ENCODE measurements around the gene ZNF837.
"Not testable (repeated sequence)": the region's sequence is repeated elsewhere in the genome, so short reads cannot be mapped to it uniquely, and the experiment has no call there.

The ZNF837 gene

GRCh38 chr19:58386576-58387337, 5.9 kb upstream of the ZNF837 start, which contains the start of gene RPS5:
RPS5 (plus strand) TSS chr19:58387269; CDS start chr19:58388138, 869 bp downstream.
- Mint-ChIP-seq H3K4me3 (peak within 1 kb of the TSS; percentile 97), H3K9me3 (no peaks in the 10 kb centered on the region), H3K27ac (peak within 1 kb of the TSS; percentile 97), H3K27me3 (no peaks in the 10 kb centered on the region), H3K4me1 (ENCODE audit: low read depth) (peaks cover 52% of the 10 kb centered on the region), H3K36me3 (ENCODE audit: low read depth) (peaks cover 44% of the 10 kb centered on the region)

GRCh38 chr19:58385891-58386575, 5.2 kb upstream of the ZNF837 start:
- Mint-ChIP-seq H3K36me3 (ENCODE audit: low read depth) (peaks cover 38% of the 10 kb centered on the region), H3K4me3 (peak overlapping the region; percentile 97), H3K4me1 (ENCODE audit: low read depth) (peaks cover 50% of the 10 kb centered on the region), H3K27ac (peak overlapping the region; percentile 97), H3K27me3 (no peaks in the 10 kb centered on the region), H3K9me3 (no peaks in the 10 kb centered on the region)

- Mint-ChIP-seq H3K36me3 (ENCODE audit: low read depth) (peaks cover 32% of the 10 kb centered on the region), H3K9me3 (no peaks in the 10 kb centered on the region), H3K27ac (peak overlapping the region; percentile 97), H3K4me1 (ENCODE audit: low read depth) (peaks cover 45% of the 10 kb centered on the region), H3K4me3 (peak overlapping the region; percentile 97), H3K27me3 (no peaks in the 10 kb centered on the region)
Observed at GRCh38 chr19:58385313-58385890, 4.6 kb upstream of the ZNF837 start.

GRCh38 chr19:58382997-58383603, 2.3 kb upstream of the ZNF837 start:
- Mint-ChIP-seq H3K27me3 (no peaks in the 10 kb centered on the region), H3K9me3 (no peaks in the 10 kb centered on the region), H3K4me1 (ENCODE audit: low read depth) (peaks cover 37% of the 10 kb centered on the region), H3K27ac (no peak overlapping the region), H3K4me3 (peak overlapping the region; percentile 4), H3K36me3 (ENCODE audit: low read depth) (peaks cover 17% of the 10 kb centered on the region)

GRCh38 chr19:58381460-58382212, 806 bp upstream of the ZNF837 start:
- H3K36me3 Mint-ChIP-seq (ENCODE audit: low read depth) = peaks cover 4% of the 10 kb centered on the region
- peak overlapping the region; percentile 100 for H3K4me3 Mint-ChIP-seq
- peaks cover 23% of the 10 kb centered on the region for H3K4me1 Mint-ChIP-seq (ENCODE audit: low read depth)
- H3K9me3 Mint-ChIP-seq = no peaks in the 10 kb centered on the region
- peak overlapping the region; percentile 86 for H3K27ac Mint-ChIP-seq
- no peaks in the 10 kb centered on the region for H3K27me3 Mint-ChIP-seq

- H3K27me3 Mint-ChIP-seq = no peaks in the 10 kb centered on the region
- peaks cover 4% of the 10 kb centered on the region for H3K36me3 Mint-ChIP-seq (ENCODE audit: low read depth)
- no peaks in the 10 kb centered on the region for H3K9me3 Mint-ChIP-seq
Observed at GRCh38 chr19:58380037-58380661, 681 bp downstream of the ZNF837 start.

GRCh38 chr19:58379246-58379645, 1.6 kb downstream of the ZNF837 start:
- no peaks in the 10 kb centered on the region for H3K27me3 Mint-ChIP-seq
- H3K36me3 Mint-ChIP-seq (ENCODE audit: low read depth) = peaks cover 4% of the 10 kb centered on the region

More at GRCh38 chr19:58380037-58380661, 681 bp downstream of the ZNF837 start:
- peaks cover 17% of the 10 kb centered on the region for H3K4me1 Mint-ChIP-seq (ENCODE audit: low read depth)
- H3K27ac Mint-ChIP-seq = peak overlapping the region; percentile 99
- peak overlapping the region; percentile 100 for H3K4me3 Mint-ChIP-seq

GRCh38 chr19:58376724-58377123, 4.1 kb downstream of the ZNF837 start:
- not testable (repeated sequence) for H3K27ac Mint-ChIP-seq, H3K27me3 Mint-ChIP-seq
- peaks cover 16% of the 10 kb centered on the region for H3K4me1 Mint-ChIP-seq (ENCODE audit: low read depth)

More at GRCh38 chr19:58379246-58379645, 1.6 kb downstream of the ZNF837 start:
- Mint-ChIP-seq H3K27ac (peak overlapping the region; percentile 99), H3K9me3 (no peaks in the 10 kb centered on the region), H3K4me1 (ENCODE audit: low read depth) (peaks cover 18% of the 10 kb centered on the region), H3K4me3 (peak overlapping the region; percentile 100)

GRCh38 chr19:58374200-58374599, 6.6 kb downstream of the ZNF837 start:
- no peaks in the 10 kb centered on the region for H3K9me3 Mint-ChIP-seq
- no peaks in the 10 kb centered on the region for H3K36me3 Mint-ChIP-seq (ENCODE audit: low read depth)
- H3K27me3 Mint-ChIP-seq = no peaks in the 10 kb centered on the region
- H3K27ac Mint-ChIP-seq = no peak overlapping the region
- no peak overlapping the region for H3K4me3 Mint-ChIP-seq
- H3K4me1 Mint-ChIP-seq (ENCODE audit: low read depth) = peaks cover 4% of the 10 kb centered on the region

More at GRCh38 chr19:58376724-58377123, 4.1 kb downstream of the ZNF837 start:
- H3K4me3 Mint-ChIP-seq; H3K36me3 Mint-ChIP-seq (ENCODE audit: low read depth); H3K9me3 Mint-ChIP-seq: not testable (repeated sequence)

GRCh38 chr19:58372311-58373133, 8.3 kb downstream of the ZNF837 start:
- Mint-ChIP-seq H3K9me3 (no peaks in the 10 kb centered on the region), H3K27ac (no peak overlapping the region), H3K36me3 (ENCODE audit: low read depth) (no peaks in the 10 kb centered on the region), H3K4me3 (no peak overlapping the region), H3K4me1 (ENCODE audit: low read depth) (peaks cover 4% of the 10 kb centered on the region), H3K27me3 (no peaks in the 10 kb centered on the region)

GRCh38 chr19:58368561-58369360, 12.1 kb downstream of the ZNF837 start:
- H3K27me3 Mint-ChIP-seq = no peaks in the 10 kb centered on the region
- no peaks in the 10 kb centered on the region for H3K4me1 Mint-ChIP-seq (ENCODE audit: low read depth)
- H3K36me3 Mint-ChIP-seq (ENCODE audit: low read depth) = no peaks in the 10 kb centered on the region
- no peak overlapping the region for H3K27ac Mint-ChIP-seq
- no peak overlapping the region for H3K4me3 Mint-ChIP-seq
- H3K9me3 Mint-ChIP-seq = no peaks in the 10 kb centered on the region

GRCh38 chr19:58367698-58368454, 13.0 kb downstream of the ZNF837 start:
- H3K27me3 Mint-ChIP-seq = no peaks in the 10 kb centered on the region
- no peaks in the 10 kb centered on the region for H3K36me3 Mint-ChIP-seq (ENCODE audit: low read depth)
- no peaks in the 10 kb centered on the region for H3K9me3 Mint-ChIP-seq
- no peak overlapping the region for H3K27ac Mint-ChIP-seq
- H3K4me1 Mint-ChIP-seq (ENCODE audit: low read depth) = peaks cover 1% of the 10 kb centered on the region
- no peak overlapping the region for H3K4me3 Mint-ChIP-seq

Measured in stimulated activated naive CD8-positive, alpha-beta T cell treated with anti-CD3 and anti-CD28 coated beads, Interleukin-15, Interleukin-2, amounts not matched to agents 100 ng/mL and 50 ng/mL, for 24 hours (primary cell).